ENCODE measurements around the gene TBC1D32.
"Not testable (repeated sequence)": the region's sequence is repeated elsewhere in the genome, so short reads cannot be mapped to it uniquely, and the experiment has no call there.

Gene TBC1D32

DNA sequence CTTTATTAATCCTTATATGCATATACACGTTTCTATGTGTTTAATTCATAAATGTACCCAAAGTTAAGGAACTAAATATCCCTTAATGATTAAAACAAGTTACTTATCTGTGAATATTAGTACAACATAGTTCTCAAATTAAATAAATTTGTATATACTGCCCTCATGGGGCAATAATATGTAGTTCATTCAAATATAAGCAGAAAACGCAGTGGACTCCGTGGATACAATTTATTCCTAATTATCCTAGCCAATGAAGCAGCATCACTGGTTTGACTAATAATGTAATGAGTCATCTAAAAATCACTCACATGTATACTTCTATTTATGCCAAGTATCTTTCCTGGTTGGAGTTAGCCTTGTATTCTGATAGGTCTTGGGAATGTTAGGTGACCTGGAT lies 111.6 kb downstream of the TBC1D32 start:
- no peak for DNase-seq

DNA sequence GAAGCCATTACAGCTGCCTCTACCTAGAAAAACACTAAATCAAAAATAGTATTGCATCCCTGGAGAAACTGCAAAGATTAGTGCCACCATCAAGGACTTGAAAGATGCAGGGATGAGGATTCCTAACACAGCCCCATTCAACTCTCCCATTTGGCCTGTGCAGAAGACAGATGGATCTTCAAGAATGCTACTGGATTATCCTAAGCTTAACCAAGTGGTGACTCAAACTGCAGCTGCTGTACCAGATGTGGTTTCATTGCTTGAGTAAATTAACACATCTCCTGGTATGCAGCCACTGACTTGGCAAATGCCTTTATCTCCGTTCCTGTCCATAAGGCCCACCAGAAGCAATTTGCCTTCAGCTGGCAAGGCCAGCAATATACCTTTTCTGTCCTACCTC lies 117.4 kb downstream of the TBC1D32 start:
- no peak for DNase-seq

DNA sequence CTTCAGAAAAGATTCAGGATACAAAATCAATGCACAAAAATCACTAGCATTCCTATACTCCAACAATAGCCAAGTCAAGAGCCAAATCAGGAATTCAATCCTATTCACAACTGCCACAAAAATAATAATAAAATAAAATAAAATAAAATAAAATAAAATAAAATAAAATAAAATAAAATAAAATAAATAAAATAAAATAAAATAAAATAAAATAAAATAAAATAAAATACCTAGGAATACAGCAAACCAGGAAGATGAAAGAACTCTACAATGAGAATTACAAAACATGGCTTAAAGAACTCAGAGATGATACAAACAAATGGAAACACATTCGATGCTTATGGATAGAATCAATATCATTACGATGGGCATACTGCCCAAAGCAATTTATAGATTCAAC lies 120.9 kb downstream of the TBC1D32 start:
- DNase-seq: not testable (repeated sequence)

DNA sequence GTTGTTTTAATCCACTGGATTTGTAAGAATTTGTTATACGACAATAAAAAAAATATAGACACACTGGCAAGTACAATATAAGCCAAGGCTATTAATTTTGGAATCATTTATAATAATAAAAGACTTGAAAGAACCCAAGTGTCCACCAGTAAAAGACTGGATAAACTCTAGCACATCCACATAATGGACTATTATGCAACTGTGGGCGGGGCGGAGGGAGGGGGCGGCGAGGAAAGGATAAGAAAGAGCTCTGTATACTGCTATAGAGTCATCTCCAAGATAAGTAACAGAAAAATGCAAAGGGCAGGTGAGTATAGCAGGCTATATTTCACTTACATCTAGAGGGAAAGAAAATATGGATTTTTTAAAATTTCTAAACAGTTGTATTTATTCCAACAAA lies 123.3 kb downstream of the TBC1D32 start:
- DNase-seq: no peak

DNA sequence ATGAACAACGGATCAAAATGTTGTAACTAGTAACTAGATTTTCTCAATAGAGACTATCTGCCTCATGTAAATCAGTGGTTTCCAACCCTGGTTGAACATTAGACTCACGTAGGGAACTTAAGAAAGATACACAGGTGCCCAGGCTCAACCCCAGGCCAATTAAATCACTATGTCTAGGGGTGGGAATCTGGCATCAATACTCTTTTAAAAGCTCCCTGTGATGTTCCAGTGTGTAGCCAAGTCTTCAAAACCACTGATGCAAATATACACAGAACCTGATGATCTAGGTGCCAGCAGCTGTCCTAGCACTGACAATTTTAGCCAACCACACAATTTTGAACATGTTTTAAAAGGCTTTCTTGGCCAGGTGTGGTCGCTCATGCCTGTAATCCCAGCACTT lies 128.7 kb downstream of the TBC1D32 start:
- DNase-seq: no peak

DNA sequence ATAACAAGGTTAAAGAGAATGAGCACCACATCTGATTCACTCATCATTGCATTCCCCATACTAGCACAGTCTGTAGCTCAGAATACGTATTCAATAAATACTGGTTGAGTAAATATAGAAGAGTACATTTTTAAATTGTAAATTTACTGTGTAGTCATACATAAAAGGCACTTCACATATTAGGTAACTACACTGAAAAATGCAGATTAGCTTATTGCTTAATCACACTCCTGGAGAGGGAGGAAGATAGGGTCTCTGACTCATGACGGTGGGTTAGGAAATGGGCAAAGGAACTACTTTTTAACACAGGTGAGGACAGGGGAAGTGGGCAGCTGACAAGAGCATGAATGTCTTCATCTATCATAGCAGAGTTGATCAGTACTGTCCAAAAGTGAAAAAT lies 133.2 kb downstream of the TBC1D32 start:
- no peak for DNase-seq

DNA sequence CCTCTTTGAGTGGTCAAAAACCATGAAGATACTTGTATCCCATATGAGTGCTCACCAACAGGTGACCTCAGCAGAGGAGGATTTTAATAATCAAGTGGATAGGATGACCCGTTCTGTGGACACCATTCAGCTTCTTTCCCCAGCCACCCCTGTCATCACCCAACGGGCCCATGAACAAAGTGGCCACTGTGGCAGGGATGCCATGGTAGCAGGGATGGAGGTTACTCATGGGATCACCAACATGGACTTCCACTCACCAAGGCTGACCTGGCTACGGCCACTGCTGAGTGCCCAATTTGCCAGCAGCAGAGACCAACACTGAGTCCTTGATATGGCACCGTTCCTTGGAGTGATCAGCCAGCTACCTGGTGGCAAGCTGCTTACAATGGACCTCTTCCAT lies 138.2 kb downstream of the TBC1D32 start:
- not testable (repeated sequence) for DNase-seq

DNA sequence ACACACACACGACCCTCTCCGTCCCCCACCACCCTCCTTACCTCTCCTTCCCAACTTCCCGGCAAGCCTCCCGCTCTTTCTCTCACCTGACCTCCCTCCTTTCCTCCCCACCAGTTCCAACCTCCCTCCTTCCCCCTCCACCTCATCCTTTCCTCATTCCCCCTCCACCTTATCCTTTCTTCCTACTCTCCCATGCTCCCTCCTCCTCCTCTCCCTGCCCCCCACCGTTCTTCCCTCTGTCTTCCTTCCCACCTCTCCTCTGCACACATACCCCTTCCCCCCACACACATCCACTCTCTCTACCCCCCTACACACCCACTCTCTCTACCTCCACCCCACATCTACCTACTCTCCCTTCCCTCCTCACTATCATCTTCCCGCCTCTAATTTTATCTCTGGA lies 144.2 kb downstream of the TBC1D32 start:
- DNase-seq: no peak

DNA sequence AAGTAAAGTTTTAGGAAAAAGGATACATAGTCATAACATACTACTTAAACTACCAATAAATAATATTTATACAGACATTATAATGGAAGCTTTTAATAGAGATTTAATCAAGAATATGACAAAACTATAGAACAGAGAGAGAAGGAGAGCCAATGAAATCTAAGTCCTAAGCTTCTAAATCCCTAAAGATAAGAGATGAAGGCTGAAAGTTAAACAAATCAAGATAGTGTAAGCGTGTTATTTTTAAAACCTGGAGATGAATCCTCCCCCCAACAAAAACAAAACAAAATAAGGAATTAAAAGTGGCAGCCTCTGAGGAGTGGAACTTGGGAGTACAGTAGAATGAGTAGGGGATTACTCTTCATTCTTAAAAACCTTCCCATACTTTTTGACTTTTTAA lies 145.9 kb downstream of the TBC1D32 start:
- no peak for DNase-seq

DNA sequence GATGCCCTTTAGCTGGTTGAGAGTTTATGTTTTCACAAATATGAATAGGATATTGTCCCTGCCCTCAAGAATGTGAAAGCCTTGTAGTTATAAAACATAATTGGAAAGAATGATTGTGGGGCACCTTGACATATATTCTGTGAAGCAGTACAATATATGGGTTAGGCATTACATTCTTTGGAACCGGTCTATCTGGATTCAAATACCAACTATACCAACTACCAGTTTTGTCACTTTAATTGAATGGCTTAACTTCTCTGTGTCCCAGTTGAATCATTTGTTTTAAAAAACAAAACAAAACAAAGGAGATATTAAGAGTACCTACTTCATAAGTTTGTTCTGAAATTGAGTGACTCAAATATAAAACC lies 146.5 kb downstream of the TBC1D32 start:
- no peak for DNase-seq

DNA sequence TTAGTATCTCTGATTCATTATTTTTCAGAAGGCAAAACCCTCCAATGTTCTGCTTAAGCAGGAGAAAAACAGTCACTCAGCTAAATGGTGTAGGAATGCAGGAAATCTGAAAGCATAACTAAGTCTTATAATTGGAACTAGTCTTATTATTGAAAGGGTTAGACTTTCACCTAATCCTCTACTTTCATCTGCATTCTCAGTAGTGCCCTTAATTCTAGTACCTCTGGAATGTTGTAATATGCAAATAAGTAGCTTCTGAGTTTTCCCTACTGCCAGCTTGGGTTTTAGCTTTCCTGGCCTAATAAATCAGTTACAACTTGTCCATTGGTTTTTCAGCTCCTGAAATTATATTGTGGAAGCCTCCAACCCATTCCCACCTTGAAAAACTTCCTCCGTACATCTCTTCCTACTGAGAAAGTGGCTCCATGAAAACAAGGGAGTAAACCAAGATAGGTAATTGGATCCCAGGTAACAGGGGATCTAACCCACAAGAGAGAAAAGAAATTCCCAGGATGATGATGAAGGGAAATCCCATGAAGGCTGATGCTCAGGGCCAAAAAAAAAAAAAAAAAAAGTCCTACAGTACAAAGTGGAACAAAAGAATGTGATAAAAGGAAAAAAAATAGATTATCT lies 147.0 kb downstream of the TBC1D32 start:
- DNase-seq: no peak

DNA sequence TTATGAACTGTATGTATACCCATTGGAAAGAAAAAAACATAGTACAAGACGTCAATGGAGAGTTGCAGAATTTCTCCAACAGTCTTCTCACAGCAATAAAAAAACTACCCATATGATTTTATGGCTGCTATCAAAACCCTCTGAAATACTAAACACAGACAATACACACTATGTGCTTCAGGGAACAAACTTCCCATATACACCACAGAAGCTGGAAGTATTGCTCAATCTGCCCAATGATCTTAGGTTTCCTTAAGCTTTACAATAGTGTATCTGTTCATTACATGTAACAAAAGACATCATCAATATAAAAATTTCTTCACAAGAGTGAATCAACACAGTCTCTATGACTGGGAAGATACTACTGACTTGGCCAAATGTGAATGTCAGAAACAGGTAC lies 150.5 kb downstream of the TBC1D32 start:
- no peak for DNase-seq

DNA sequence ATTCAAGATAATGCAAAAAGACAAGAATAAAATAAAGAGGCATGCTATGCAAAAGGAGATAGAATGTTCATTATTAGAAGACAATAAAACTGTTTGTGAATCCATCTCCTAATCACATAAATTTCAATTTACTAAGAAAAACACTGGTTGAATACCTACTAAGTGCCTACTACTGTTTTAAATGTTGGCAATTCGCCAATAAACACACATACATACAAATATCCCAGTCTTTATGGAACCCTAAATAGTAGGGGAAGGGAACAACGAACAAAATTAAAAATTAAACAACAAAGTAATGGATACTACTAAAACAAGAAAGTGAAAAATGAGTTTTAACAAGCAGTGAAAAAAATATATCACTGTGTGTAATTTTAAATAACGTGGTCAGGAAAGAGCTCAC lies 158.5 kb downstream of the TBC1D32 start:
- DNase-seq: no peak

DNA sequence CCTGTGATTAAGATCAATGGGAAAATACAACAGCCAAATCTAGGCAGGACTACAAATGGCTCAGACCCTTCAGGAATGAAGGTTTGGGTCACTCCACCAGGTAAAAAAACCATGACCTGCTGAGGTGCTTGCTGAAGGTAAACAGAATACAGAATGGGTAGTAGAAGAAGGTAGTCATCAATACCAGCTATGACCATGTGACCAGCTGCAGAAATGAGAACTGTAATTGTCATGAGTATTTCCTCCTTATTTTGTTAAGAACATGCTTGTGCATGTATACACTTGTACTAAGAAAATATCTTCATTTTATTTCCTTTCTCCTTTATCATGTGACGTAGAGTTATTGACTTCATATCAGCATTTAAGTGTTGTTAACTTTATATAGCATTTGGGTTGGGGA lies 161.8 kb downstream of the TBC1D32 start:
- DNase-seq: not testable (repeated sequence)

DNA sequence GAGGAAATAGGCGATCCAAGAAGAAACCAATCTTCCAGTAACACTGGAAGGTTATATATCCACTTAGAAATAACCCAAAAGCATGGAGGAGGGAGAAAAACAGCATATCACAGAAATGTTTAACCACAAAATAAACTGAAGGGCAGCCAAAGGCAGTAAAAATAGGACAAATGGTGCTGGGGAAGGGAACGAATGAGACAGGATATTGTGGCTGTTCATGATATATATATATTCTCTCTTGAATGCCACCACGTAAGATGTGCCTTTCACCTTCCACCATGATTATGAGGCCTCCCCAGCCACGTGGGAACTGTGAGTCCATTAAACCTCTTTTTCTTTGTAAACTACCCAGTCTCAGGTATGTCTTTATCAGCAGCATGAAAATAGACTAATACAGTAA lies 162.4 kb downstream of the TBC1D32 start:
- no peak for DNase-seq

DNA sequence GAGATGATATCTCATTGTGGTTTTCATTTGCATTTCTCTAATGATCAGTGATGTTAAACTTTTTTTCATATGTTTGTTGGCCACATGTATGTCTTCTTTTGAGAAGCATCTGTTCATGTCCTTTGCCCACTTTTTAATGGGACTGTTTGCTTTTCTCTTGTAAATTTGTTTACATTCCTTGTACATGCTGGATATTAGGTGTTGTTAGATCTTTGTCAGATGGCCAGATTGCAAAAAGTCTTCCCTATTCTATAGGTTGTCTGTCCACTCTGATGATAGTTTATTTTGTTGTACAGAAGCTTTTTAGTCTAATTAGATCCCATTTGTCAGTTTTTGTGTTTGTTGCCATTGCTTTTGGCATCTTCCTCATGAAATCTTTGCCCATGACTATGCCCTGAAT lies 172.4 kb downstream of the TBC1D32 start:
- no peak for DNase-seq

DNA sequence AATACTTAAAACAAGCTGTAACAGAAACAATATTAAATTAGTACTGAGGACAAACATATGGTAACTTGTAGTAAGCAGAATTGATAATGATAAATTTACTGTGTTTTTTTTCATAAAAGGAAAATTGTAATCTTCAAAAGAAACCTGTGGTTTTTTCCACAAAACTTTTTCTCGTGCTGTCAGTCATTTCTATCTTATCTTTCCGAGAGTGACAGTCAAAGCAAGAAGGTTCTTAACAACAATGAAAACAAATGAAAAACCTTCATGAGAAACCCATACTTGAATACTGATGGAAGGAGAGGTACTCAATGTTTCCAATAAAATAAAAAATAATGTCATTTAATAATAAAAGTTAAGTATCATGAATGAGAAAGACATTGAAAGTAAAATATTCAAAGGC lies 174.0 kb downstream of the TBC1D32 start:
- DNase-seq: no peak

DNA sequence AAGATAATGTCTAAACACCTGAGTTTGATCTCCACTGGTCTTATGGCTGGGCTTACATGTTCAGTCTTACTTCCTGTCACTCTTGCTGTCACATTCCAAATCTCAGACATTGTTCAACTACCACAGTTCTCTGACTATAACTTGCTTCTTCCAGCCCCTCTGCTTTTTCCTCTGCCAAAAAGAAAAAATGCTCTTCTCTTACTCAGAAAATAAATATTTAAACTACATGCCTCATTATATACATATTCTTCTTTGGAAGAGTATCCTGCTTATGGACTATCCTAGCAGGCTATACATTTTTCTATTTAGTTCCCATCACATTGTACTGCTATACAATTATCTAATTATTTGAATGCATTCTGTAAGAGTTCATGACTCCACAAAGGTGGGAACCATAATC lies 175.4 kb downstream of the TBC1D32 start:
- no peak for DNase-seq

DNA sequence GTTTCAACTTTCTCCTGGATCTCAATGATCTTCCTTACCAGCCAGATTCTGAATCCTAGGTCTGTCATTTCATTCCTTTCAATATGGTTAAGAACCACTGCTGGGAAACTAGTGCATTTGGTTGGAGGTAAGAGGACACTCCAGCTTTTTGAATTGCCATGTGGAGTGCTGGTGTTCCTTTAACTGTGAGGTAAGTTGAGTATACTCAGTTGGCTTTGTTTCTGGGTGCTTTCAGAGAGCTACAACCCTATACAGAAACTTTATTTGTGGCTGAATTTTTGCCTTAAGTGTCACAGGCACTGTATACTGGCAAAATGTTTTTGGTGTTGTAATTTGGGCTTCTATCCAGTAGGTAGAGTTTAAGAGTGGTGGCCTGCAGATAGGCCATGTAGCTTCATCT lies 175.8 kb downstream of the TBC1D32 start:
- no peak for DNase-seq

DNA sequence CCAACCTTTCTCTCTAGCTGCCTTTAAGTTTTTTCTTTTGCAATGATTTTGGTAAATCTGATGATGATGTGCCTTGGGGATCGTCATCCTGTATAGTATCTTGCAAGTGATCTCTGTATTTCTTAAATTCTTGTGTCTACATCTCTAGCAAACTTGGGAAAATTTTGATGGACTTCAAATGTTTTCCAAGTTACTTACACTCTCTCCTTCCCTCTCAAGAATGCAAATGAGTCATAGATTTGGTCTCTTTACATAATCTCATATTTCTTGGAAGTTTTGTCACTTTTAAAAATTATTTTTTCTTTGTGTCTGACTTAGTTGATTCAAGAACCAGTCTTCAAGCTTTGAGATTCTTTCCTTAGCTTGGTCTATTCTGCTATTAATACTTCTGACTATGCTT lies 176.4 kb downstream of the TBC1D32 start:
- no peak for DNase-seq

DNA sequence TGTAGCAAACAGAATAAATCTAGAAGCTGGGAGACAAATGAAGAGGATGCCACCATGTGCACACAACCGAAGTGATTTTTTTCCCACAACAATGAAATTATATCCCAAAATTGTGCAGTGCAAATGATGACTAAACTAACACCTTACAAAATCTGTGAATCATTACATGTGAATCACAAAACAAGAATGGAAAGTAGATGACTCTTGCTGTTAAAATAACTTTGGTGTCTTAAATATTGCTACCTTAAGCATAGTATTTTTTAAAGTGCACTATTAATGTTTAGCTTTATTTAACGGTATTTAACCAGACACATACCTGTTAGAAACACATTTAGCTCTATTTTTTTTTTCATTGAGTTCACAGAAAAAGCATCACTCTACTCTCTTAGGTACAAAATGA lies 190.8 kb downstream of the TBC1D32 start:
- DNase-seq: no peak

DNA sequence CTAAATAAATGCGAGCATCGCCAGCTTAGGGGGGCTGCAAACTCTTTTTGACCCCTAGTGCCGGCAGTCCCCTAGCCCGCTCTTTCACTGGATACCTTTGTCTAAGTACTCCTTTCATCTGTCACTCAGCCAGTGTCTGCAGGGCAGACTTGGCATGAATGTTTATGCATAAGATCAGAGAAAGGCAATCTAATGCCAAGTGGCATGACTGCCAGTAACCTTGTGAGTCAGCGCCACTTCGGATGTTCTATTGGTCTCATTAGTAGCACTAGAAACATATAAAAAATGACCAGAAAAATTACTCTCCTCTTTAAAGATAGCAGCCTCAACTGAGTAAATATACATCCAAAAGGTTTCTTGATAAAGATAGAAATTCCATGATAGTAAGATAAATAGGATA lies 192.2 kb downstream of the TBC1D32 start:
- no peak for DNase-seq

DNA sequence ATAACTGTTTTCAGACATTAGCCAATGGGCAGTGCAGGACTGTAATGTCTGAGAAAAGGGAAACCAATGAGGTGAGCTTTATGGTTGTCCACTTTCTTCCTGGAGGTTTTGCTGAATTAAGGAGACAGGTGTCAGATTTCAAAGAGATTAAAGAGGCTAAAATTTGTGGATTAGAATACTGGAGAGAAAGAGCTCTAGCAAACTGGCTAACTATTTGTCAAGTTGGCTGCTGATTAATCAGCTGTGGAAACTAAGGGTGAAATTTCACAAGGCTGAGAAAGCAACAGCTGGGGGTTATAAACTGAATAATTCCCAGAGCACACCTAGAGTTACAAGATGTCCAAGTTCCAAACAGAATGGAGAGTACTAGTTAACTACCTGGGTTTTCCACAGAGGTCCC lies 198.9 kb downstream of the TBC1D32 start:
- no peak for DNase-seq

DNA sequence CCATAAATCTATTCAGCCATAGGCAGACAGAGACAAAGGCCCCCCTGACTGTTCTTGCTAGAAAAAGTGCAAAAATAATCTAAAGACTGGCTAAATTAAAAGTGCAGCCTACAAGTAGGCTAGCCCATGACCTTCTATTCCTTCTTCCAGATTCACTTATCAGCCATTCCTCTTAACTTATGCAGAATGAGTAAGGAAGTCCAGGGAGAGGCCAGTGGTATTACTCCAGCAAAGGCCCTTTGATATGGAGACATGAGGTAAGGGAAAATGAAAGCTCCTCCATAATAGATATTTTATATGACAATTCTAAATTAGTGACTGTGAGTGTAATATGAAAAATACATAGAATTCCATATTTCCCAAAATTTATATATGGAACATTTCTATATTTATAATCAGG lies 199.4 kb downstream of the TBC1D32 start:
- DNase-seq: no peak

DNA sequence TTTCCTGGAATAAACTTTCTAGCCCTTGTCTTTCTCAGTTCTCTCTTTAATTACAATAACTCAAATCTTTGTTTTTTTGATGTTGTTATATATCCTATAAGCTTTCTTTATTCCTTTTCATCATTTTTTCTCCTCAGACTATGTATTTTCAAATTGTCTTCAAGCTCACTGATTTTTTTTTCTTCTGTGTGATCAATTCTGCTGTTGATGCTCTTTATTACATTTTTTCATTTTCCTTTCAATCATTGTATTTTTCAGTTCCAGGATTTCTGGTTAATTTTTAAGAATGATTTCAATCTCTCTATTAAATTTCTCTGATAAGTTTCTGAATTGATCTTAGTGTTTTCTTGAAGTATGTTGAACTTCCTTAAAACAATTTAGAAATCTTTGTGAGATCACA lies 209.7 kb downstream of the TBC1D32 start:
- no peak for DNase-seq

DNA sequence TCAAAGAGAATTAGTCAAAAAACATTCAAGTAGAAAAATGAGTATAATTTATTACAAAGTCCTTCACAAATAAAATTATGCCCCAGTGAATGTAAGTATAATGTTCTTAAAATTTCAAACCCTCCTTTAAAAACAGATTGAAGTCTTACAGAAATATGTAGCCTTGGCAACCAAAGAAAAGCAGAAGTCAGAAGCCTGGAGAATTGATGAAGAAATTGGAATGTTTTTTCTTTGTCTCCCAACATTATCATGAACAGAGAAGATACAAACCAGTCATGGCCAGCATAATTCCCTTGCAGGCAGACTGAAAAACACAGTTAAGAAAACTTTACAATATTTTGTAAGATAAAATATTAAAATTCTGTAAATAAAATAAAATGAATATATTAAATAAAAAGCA lies 221.9 kb downstream of the TBC1D32 start:
- no peak for DNase-seq

Data from central memory CD4-positive, alpha-beta T cell (primary cell).